ENCODE measurements around the gene SYNE2. TPM values are rescaled to one million over a fixed set of nuclear protein-coding genes. Genes with fewer than 3 reads are reported as not detected.

The SYNE2 gene
- total and polyA plus RNA-seq, 10 of the 15 experiments (the other 5 are each of a cell fraction or from before 2014, with no cell fraction given), result 2.1 to 52.7 (median 38.1) TPM

DNA sequence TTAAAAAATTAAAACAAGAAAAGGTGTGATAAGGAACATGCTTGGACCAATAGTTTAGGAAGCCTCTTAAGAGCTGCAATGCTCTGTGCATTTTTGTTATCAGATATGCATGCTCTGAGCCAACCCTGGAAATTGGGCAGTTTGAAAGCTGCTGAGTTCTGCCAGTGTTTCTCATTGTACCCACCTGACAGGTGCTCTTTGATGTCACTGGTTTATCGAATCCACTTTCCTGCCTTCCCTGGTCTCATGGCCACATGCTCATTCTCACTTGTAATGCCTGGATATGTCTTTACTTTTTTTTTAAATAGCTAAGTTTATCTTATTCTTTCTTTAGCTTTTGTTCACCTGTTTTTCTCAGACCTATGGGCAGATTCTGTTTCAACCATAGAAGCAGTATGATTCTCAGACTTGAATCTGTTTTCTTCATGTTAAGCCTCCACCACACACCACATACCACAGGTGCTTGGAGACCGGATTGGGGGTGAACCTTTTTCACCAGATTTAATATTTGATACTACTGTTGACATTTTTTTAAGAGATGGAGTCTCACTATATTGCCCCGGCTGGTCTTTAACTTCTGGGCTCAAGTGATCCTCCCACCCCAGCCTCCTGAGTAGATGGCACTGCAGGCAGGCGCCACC, 350.7 kb downstream of the SYNE2 start (continued):
- no peak for TF ChIP-seq SMC3 (IDR thresholded peaks at IDR 0.05; ENCODE audit: borderline replicate concordance, low read length)
- TF ChIP-seq YBX1 (IDR thresholded peaks at IDR 0.05), result no peak
- no peak for TF ChIP-seq MXI1 (IDR thresholded peaks at IDR 0.05; ENCODE audit: low read depth, low read length)
- no peak for TF ChIP-seq RCOR1 (conservative IDR thresholded peaks at IDR 0.05; ENCODE audit: low read depth, low read length)
- no peak for TF ChIP-seq HDAC6 (IDR thresholded peaks at IDR 0.05; ENCODE audit: unreplicated experiment)
- TF ChIP-seq, protein P1, sequence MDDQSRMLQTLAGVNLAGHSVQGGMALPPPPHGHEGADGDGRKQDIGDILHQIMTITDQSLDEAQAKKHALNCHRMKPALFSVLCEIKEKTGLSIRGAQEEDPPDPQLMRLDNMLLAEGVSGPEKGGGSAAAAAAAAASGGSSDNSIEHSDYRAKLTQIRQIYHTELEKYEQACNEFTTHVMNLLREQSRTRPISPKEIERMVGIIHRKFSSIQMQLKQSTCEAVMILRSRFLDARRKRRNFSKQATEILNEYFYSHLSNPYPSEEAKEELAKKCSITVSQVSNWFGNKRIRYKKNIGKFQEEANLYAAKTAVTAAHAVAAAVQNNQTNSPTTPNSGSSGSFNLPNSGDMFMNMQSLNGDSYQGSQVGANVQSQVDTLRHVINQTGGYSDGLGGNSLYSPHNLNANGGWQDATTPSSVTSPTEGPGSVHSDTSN (IDR thresholded peaks at IDR 0.05; ENCODE audit: insufficient replicate concordance, low read depth, low read length), result no peak
- TF ChIP-seq, protein P2, sequence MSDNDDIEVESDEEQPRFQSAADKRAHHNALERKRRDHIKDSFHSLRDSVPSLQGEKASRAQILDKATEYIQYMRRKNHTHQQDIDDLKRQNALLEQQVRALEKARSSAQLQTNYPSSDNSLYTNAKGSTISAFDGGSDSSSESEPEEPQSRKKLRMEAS (IDR thresholded peaks at IDR 0.05; ENCODE audit: low read depth, low read length), result no peak

DNA sequence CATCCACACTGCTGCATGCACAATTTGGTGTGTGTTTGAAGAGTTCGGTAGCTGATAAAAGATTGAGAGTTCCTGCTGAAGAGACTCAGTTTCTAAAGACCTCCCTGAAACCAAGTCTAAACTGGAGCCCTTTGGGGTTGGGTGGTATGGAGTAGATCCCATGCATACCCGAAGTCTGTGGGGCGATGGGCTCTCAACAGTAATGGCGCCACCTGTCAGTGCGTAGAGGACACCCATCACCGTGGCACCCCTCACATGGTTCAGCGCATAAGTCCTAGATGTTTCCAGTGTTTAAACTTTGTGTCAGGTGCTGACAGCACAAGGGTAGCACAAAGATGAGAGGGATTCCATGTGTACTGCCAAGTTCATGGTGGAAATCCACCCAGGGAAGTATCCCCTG, 355.5 kb downstream of the SYNE2 start:
- in situ Hi-C loops (cut with MboI), result no loop called here
- no peaks in the 10 kb centered on the region for H4K20me1 ChIP-seq (ENCODE audit: control insufficient read depth, insufficient read depth)
- SMC1A ChIA-PET (ENCODE audit: uncharacterized antibody, unreplicated experiment), result interaction anchor here (2.0 kb wide), 1 partner anchor 10 kb away, joined by 9 read pairs; no protein-coding TSS in a partner anchor
- POLR2A ChIA-PET, result interaction anchor here (0.8 kb wide), 1 partner anchor 26 kb away, joined by 3 read pairs; no protein-coding TSS in a partner anchor
- over 99% methylated on average over 7 of the region's 7 CpGs for WGBS (ENCODE audit: insufficient coverage, insufficient replicate concordance, low lambda C conversion rate, missing lambda C conversion rate)
- H3K36me3 ChIP-seq (ENCODE audit: control insufficient read depth in 2 of 2, insufficient read depth in 2 of 2, low read length in 1 of 2), result peaks cover 6 to 14% of the 10 kb centered on the region in 2 experiments
- ATAC-seq, result no peak
- H3K27ac ChIP-seq (ENCODE audit: control insufficient read depth, insufficient read depth), result no peak overlapping the region
- no peak overlapping the region for H3K9ac ChIP-seq (ENCODE audit: control insufficient read depth, insufficient read depth, low read length)
- TF ChIP-seq JUND (IDR thresholded peaks at IDR 0.05; ENCODE audit: low read depth, low read length) (no peak), PAX5 (IDR thresholded peaks at IDR 0.05; ENCODE audit: borderline replicate concordance, low read depth, low read length) (no peak), RBBP5 (conservative IDR thresholded peaks at IDR 0.05) (no peak), SREBF2 (IDR thresholded peaks at IDR 0.05; ENCODE audit: low read length) (no peak), ZNF622 (IDR thresholded peaks at IDR 0.05) (no peak)
- TF ChIP-seq, protein P3, sequence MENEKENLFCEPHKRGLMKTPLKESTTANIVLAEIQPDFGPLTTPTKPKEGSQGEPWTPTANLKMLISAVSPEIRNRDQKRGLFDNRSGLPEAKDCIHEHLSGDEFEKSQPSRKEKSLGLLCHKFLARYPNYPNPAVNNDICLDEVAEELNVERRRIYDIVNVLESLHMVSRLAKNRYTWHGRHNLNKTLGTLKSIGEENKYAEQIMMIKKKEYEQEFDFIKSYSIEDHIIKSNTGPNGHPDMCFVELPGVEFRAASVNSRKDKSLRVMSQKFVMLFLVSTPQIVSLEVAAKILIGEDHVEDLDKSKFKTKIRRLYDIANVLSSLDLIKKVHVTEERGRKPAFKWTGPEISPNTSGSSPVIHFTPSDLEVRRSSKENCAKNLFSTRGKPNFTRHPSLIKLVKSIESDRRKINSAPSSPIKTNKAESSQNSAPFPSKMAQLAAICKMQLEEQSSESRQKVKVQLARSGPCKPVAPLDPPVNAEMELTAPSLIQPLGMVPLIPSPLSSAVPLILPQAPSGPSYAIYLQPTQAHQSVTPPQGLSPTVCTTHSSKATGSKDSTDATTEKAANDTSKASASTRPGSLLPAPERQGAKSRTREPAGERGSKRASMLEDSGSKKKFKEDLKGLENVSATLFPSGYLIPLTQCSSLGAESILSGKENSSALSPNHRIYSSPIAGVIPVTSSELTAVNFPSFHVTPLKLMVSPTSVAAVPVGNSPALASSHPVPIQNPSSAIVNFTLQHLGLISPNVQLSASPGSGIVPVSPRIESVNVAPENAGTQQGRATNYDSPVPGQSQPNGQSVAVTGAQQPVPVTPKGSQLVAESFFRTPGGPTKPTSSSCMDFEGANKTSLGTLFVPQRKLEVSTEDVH (IDR thresholded peaks at IDR 0.05; ENCODE audit: low read depth, partially characterized antibody), result no peak
- TF ChIP-seq, protein P1 (IDR thresholded peaks at IDR 0.05; ENCODE audit: insufficient replicate concordance, low read depth, low read length), result no peak
- TF ChIP-seq, protein P4, sequence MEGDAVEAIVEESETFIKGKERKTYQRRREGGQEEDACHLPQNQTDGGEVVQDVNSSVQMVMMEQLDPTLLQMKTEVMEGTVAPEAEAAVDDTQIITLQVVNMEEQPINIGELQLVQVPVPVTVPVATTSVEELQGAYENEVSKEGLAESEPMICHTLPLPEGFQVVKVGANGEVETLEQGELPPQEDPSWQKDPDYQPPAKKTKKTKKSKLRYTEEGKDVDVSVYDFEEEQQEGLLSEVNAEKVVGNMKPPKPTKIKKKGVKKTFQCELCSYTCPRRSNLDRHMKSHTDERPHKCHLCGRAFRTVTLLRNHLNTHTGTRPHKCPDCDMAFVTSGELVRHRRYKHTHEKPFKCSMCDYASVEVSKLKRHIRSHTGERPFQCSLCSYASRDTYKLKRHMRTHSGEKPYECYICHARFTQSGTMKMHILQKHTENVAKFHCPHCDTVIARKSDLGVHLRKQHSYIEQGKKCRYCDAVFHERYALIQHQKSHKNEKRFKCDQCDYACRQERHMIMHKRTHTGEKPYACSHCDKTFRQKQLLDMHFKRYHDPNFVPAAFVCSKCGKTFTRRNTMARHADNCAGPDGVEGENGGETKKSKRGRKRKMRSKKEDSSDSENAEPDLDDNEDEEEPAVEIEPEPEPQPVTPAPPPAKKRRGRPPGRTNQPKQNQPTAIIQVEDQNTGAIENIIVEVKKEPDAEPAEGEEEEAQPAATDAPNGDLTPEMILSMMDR (IDR thresholded peaks at IDR 0.05 in 2 of 3, conservative IDR thresholded peaks at IDR 0.05 in 1 of 3; ENCODE audit: control insufficient read depth in 2 of 3, extremely low read depth in 1 of 3, insufficient read depth in 1 of 3, low read depth in 3 of 3, low read length in 3 of 3), result no peak
- H3K4me3 ChIP-seq, result no peak overlapping the region
- H2AFZ ChIP-seq (ENCODE audit: control insufficient read depth, low read depth, low read length), result no peak overlapping the region
- FAIRE-seq, result no peak
- intact Hi-C loops (cut with micrococcal nuclease; ENCODE audit: unreplicated experiment), result no loop called here
- H3K27me3 ChIP-seq (replicated peaks in 1 of 2; ENCODE audit: control insufficient read depth in 2 of 2, insufficient read depth in 2 of 2, low read length in 1 of 2), result no peaks in the 10 kb centered on the region
- H3K9me3 ChIP-seq (replicated peaks; ENCODE audit: control insufficient read depth, insufficient read depth, low read length), result no peaks in the 10 kb centered on the region
- peaks cover 5% of the 10 kb centered on the region; the same call in 1 of the 2 replicates for H3K4me1 ChIP-seq (ENCODE audit: control insufficient read depth, insufficient read depth, low read length)
- no peaks in the 10 kb centered on the region for H3K79me2 ChIP-seq (ENCODE audit: control insufficient read depth, insufficient read depth, low read length)
- RAD21 ChIA-PET (ENCODE audit: unreplicated experiment), result interaction anchor here (1.3 to 2.1 kb wide), 2 partner anchors 11 to 28 kb away, joined by 5 to 11 read pairs; no protein-coding TSS in a partner anchor
- no peak for DNase-seq (ENCODE audit: low read depth, low spot score)
- CTCF ChIA-PET, result interaction anchor here (1.3 to 1.7 kb wide), 2 partner anchors 11 to 33 kb away, joined by 3 read pairs; no protein-coding TSS in a partner anchor
- no TSS peak for BruUV-seq (replicated peaks)
- no peak overlapping the region for H3K4me2 ChIP-seq (ENCODE audit: control insufficient read depth, insufficient read depth)
